Astrocyte (in vitro differentiated cells and primary cell): ENCODE measurements around the gene MAPK9.

Experiments
- CTCF ChIP-seq: IDR thresholded peaks from 2 replicates; pipeline ENCODE4 v1.5.1; 2011; ENCODE audit warnings: low read depth, mild to moderate bottlenecking, inconsistent platforms, low read length, moderate library complexity; ENCODE audit not compliant: insufficient read depth
- EZH2 ChIP-seq: IDR thresholded peaks from 2 replicates; pipeline ENCODE4 v1.6.1; 2012; ENCODE audit warnings: mild to moderate bottlenecking, low read length, inconsistent platforms; ENCODE audit not compliant: insufficient read depth

- TF ChIP-seq CTCF: no peak
- no peak for TF ChIP-seq EZH2
These were observed 32.2 kb upstream of the MAPK9 start for GRCh38 chr5:180323941-180324600.
